ENCODE results near the gene SEMA6C.
A peak's percentile ranks its signal among the peaks of the same experiment; 100 is the strongest.
"Not testable (repeated sequence)": the region's sequence is repeated elsewhere in the genome, so short reads cannot be mapped to it uniquely, and the experiment has no call there.

SEMA6C gene

GRCh38 chr1:151124763-151125403 lies 21.5 kb downstream of the SEMA6C start:
- no peak for DNase-seq

DNA sequence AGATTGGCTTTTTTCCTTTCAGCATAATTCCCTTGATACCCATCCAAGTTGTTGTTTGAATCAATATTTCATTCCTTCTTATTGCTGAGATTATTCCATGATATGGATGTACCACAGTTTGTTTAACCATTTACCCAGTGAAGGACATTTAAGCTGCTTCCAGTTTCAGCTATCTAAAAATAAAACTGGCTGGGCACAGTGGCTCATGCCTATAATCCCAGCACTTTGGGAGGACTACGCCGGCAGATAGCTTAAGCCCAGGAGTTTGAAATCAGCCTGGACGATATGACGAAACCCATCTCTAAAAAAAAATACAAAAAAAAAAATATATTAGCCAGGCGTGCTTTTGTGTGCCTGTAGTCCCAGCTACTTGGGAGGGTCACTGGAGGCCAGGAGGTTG lies 32.6 kb downstream of the SEMA6C start:
- no peak for DNase-seq

DNA sequence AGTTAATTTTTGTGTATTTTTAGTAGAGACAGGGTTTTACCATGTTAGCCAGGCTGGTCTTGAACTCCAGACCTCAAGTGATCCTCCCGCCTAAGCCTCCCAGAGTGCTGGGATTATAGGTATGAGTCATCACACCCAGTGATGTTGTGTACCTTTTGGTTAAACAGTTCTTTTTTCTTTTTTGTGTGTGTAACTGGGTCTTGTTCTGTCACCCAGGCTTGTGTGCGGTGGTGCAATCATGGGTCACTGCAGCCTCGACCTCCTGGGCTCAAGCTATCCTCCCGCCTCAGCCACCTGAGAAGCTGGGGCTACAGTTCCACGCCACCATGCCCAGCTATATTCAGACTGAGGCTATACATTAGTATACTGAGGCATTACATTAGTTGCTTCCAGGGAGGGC lies 38.1 kb downstream of the SEMA6C start:
- DNase-seq, result no peak

- peak; percentile 42 for DNase-seq
Observed at GRCh38 chr1:151106894-151107293, 39.5 kb downstream of the SEMA6C start.

DNA sequence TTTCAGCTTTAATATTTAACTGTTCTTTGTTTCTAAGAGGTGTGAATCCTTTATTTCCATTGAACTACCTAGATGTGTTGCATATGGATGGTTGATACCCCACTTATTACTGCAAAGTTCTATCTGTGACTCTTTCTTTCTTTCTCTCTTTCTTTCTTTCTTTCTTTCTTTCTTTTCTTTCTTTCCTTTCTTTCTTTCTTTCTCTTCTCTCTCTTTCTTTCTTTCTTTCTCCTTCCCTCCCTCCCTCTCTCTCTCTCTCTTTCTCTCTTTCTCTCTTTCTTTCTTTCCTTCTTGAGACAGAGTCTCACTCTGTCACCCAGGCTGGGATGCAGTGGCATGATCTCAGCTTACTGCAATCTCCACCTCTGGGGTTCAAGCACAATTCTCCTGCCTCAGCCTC lies 41.8 kb downstream of the SEMA6C start:
- no peak for DNase-seq

GRCh38 chr1:151098126-151098525 lies 48.3 kb downstream of the SEMA6C start:
- no peak for DNase-seq

DNA sequence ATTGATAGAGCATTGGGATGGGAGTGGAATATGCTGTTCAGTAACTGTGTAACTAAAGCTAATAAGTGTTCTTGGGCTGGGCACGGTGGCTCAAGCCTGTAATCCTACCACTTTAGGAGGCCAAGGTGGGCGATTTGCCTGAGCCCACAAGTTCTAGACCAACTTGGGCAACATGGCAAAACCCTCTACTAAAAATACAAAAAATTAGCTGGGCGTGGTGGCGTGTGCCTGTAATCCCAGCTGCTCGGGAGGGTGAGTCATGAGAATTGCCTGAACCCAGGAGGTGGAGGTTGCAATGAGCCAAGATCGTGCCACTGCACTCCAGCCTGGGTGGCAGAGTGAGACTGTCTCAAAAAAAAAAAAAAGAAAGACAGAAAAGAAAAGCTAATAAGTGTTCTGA lies 49.0 kb downstream of the SEMA6C start:
- DNase-seq, result not testable (repeated sequence)

DNA sequence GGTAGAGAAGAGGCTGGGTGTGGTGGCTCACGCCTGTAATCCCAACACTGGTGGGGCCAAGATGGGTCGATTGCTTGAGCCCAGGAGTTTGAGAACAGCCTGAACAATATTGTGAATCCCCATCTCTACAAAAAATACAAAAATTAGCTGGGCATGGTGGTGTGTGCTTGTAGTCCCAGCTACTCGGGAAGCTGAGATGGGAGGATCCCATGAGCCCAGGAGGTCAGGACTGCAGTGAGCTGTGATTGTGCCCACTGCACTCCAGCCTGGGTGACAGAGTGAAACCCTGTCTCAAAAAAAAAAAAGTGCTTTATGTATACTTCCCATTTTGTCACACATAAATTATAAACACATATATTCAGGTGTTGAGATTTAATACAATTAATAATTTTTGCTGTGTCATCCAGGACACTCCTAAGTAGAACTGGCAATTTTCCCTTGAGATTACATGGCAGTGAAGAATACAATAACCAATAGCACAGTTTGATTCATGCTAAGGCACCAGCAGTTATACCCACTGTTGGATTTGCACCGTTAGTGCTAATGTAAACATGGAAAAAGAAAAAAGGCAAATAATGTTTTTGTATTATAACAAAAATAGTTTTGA lies 60.4 kb downstream of the SEMA6C start:
- no peak for DNase-seq

Measured in fibroblast of skin of right quadriceps (primary cell).